ENCODE data around the gene ASB2.

Gene ASB2

DNA sequence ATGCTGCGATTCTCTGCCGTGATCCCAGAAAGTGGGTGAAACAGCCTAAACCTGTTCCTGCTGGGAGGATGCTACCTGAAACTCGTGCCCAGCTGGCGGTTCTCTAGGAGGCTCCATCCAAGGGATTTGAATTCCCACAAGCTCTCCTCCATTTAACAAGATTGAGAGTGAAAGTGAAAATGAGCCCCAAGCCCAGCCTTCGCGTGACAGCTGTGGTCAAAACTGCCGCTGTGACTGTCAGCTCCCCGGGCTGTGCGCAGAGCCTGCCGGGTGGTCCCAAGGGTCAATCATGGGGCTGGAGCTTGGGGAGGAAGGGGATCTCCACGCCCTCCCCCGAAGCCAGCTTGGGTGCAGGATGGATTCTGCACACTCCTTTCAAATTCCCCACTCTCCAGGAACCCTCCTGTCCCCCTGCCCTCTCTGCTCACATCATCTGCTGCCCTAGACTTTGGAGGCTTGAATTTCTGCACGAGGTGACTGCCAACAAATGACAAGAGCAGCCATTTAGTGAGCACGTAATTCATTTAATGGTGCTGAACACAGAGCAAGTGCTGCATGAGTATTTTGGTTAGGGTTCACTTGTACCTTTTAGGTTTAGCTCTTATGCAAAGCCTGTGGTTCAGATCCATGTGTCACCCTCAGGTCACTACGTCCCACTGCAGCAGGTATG, 5.3 kb downstream of the ASB2 start:
- DNase-seq = peak; percentile 68
- Histone ChIP-seq H3K27ac (no peak overlapping the region), H3K4me3 (ENCODE audit: low read depth, low read length) (no peak overlapping the region), H3K36me3 (no peaks in the 10 kb centered on the region), H3K9me3 (ENCODE audit: severe bottlenecking) (no peaks in the 10 kb centered on the region), H3K27me3 (ENCODE audit: insufficient read depth, low read depth, severe bottlenecking) (peaks cover 54% of the 10 kb centered on the region)
- TF ChIP-seq, protein P1, sequence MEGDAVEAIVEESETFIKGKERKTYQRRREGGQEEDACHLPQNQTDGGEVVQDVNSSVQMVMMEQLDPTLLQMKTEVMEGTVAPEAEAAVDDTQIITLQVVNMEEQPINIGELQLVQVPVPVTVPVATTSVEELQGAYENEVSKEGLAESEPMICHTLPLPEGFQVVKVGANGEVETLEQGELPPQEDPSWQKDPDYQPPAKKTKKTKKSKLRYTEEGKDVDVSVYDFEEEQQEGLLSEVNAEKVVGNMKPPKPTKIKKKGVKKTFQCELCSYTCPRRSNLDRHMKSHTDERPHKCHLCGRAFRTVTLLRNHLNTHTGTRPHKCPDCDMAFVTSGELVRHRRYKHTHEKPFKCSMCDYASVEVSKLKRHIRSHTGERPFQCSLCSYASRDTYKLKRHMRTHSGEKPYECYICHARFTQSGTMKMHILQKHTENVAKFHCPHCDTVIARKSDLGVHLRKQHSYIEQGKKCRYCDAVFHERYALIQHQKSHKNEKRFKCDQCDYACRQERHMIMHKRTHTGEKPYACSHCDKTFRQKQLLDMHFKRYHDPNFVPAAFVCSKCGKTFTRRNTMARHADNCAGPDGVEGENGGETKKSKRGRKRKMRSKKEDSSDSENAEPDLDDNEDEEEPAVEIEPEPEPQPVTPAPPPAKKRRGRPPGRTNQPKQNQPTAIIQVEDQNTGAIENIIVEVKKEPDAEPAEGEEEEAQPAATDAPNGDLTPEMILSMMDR (IDR thresholded peaks at IDR 0.05; ENCODE audit: low read depth, low read length) = no peak

DNA sequence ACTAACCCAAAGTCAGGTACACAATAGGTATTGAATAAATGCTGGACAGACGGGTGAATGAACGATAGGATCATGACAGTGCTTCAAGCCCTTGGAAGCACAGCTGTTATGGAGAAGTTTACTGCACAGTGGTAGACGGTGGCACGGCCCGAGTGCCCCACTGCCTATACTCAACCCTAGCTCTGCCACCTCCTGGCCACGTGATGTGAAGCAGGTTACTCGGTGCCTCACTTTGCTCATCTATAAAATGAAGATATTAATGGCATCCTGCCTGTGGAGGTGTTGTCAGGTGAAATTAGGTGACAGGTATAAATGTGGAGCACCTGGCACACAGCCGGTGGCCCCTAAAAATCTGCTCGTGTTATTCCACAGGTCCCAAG, 5.8 kb downstream of the ASB2 start:
- peak; percentile 17 for DNase-seq
- H3K27me3 ChIP-seq (ENCODE audit: insufficient read depth, low read depth, severe bottlenecking) = peaks cover 52% of the 10 kb centered on the region
- TF ChIP-seq, protein P1 (IDR thresholded peaks at IDR 0.05; ENCODE audit: low read depth, low read length) = peak; percentile 36; the same call in 1 of the 2 replicates
- no peaks in the 10 kb centered on the region for H3K9me3 ChIP-seq (ENCODE audit: severe bottlenecking)
- H3K4me3 ChIP-seq (ENCODE audit: low read depth, low read length) = no peak overlapping the region
- no peaks in the 10 kb centered on the region for H3K36me3 ChIP-seq
- no peak overlapping the region for H3K27ac ChIP-seq

DNA sequence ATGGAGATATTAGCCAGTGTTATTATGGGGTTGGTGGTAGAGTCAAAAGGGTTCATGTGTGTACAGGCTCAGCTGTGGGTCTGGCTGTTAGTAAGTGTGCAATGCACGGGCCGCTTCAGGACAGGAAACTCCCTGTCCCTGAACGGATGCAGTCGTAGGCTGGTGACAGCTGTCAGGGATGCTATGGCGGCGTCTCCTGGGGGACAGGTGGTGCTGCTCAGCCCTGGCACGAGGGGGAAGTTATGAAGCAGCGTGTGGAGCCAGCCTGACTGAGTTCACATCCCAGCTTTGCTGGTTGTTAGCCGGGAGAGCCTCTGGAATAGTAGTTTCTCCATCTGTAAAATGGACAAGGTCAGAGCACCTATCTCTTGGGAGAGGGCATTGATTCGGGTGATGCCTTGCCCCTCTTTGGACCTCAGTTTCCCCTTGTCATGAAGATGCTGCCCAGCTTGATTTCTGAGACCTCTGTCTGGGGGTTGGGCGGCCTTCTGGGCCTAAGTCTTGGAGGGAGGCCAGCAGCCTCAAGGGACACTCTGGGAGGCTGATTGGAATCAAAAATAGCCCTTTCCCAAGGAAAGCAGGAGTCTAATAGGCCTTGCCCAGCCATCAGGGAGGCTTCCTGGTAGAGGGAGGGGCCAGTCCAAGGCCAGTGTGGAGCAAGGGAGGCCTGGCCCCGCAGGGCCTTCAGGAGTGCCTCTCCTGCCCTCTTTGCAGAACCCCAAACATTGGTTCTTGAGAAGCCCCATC, 7.1 kb downstream of the ASB2 start:
- peak; percentile 24 for DNase-seq
- no peak overlapping the region for H3K4me3 ChIP-seq (ENCODE audit: low read depth, low read length)
- TF ChIP-seq, protein P1 (IDR thresholded peaks at IDR 0.05; ENCODE audit: low read depth, low read length) = no peak
- no peaks in the 10 kb centered on the region for H3K36me3 ChIP-seq
- no peaks in the 10 kb centered on the region for H3K9me3 ChIP-seq (ENCODE audit: severe bottlenecking)
- no peak overlapping the region for H3K27ac ChIP-seq
- peaks cover 42% of the 10 kb centered on the region for H3K27me3 ChIP-seq (ENCODE audit: insufficient read depth, low read depth, severe bottlenecking)

DNA sequence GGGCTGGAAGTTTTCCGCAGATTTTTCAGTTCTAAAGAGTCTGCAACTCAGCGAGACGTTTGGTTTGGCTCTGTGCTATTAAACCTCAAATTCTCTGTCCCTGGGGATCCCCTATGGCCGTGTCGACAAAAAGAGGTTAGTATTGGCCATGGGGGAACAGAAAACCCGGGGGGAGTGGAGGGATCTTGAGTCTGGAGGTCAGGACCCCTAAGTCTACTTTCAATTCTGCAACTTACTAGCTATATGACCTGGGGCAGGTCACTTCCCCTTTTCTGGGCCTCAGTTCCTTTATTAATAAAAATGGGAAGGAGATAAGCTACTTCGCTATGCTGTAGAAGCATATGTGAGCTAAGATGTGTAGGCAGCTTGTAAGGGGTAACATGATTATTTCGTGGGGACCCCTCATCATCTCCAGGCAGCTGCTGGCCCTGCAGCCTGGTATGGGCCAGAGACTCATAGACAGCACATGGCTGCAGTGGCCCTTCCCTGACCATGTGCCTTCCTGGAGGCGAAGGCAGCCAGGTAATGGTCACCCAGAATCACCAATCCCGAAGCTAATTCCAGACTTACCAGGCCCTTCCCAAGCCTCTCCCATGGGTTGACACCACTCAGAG, 8.6 kb downstream of the ASB2 start:
- H3K9me3 ChIP-seq (ENCODE audit: severe bottlenecking) = no peaks in the 10 kb centered on the region
- H3K27ac ChIP-seq = no peak overlapping the region
- TF ChIP-seq, protein P1 (IDR thresholded peaks at IDR 0.05; ENCODE audit: low read depth, low read length) = no peak
- H3K4me3 ChIP-seq (ENCODE audit: low read depth, low read length) = no peak overlapping the region
- H3K36me3 ChIP-seq = no peaks in the 10 kb centered on the region
- DNase-seq = no peak
- peaks cover 27% of the 10 kb centered on the region for H3K27me3 ChIP-seq (ENCODE audit: insufficient read depth, low read depth, severe bottlenecking)

DNA sequence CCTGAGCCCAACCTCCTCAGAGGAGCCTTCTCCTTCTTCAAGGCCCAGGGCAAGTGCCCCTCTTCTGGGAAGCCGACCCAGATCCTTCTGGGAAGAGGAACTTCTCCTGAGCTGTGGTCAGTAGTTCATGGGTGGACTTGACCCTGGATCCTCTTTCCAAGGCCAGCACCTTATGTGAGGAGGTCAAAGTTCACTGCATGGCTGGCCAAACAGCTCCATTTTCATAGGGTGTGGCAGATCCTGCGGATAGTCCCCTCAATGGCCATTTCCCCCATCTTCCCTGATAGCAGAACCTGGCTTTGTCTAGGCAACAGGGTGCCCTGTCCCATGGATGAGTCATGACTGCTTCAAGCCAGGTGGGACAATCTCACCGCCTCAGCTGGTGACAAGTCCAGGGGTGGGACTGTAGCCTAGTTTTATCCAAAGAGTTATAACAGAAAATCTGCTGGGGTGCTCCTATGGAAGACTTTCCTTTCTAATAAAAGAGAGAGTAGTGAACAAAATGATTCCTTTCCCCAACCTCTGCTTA, 10.4 kb downstream of the ASB2 start:
- TF ChIP-seq, protein P1 (IDR thresholded peaks at IDR 0.05; ENCODE audit: low read depth, low read length) = no peak
- Histone ChIP-seq H3K27me3 (ENCODE audit: insufficient read depth, low read depth, severe bottlenecking) (peaks cover 18% of the 10 kb centered on the region), H3K9me3 (ENCODE audit: severe bottlenecking) (no peaks in the 10 kb centered on the region), H3K4me3 (ENCODE audit: low read depth, low read length) (no peak overlapping the region), H3K36me3 (no peaks in the 10 kb centered on the region), H3K27ac (no peak overlapping the region)
- DNase-seq = no peak
